NCI-H1105 (cell line): ENCODE measurements around the gene IMPACT.
A peak's percentile ranks its signal among the peaks of the same experiment; 100 is the strongest.

Experiments used
- DNase-seq: peaks from one replicate; lab custom pipeline; 2025; lab: John Stamatoyannopoulos, UW

Gene IMPACT

DNA sequence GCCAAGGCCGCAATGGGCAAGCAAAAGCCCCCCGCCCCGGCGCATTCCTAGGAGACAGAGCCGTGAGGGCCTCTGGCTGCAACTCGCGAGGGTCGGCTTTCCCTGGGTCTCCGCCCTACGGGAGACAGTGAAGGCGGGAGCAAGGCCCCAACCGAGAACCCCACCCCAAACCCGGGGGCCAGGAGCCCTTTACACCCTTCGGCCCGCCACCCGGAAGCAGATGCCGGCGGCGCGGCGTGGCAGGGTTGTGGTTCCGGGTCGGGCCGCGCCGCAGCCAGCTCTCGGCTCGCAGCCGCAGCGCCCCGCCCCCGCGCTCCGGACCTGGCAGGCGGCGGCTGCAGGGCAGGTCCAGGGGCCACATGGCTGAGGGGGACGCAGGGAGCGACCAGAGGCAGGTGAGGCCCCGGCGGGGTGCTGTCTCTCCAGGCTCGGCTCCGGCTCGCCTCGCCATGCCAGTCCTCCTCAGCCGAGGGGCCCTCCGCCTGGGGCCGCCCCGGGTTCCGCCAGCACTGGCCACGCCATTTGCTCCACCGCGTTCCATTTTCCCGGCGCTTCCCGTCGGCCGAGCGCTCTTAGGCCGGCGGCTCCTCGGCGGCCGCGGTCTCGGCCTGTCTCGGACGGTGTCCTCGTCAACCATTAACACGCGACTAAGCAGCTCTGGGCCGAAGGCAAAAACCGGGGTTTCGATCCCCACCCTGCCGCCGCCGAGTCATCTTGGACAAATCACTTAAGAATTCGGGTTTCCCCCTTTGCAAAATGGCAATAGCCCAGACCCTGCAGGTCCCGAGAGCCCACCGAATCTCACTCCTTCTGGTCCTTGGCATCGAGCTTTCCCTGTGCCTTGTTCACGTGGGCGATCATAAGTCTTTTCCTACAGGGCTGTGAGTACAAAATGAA lies at the start of gene IMPACT:
Gene IMPACT (plus strand): TSS at position 273 of the 897 bp plus-strand sequence. CDS start 87 bp downstream, at position 360.
- peak; percentile 92 for DNase-seq

DNA sequence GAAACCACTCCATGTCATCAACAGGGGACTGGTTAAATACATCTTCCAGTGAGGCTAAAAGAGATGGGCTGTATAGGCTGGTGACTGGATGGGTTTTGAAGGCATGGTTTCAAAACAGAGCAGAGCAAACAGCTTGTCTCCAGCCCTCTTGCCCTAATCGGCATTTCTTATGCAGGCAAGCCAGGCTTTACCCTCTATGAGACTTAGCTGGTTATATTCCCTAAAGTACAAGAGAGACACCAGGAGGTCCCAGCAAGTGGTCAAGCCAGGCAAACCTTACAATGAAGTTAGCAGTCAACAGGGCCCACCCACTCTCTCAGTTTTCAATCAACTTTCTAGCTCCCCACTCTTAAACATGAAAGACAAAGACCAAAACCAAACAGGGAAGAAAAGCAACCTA lies 47.9 kb upstream of the IMPACT start:
- no peak for DNase-seq

- no peak for DNase-seq
These were observed 46.2 kb upstream of the IMPACT start for GRCh38 chr18:24380163-24380747.

GRCh38 chr18:24381126-24381525 lies 45.3 kb upstream of the IMPACT start:
- DNase-seq: no peak

- DNase-seq: no peak
These were observed 39.8 kb upstream of the IMPACT start for GRCh38 chr18:24386681-24387080.

DNA sequence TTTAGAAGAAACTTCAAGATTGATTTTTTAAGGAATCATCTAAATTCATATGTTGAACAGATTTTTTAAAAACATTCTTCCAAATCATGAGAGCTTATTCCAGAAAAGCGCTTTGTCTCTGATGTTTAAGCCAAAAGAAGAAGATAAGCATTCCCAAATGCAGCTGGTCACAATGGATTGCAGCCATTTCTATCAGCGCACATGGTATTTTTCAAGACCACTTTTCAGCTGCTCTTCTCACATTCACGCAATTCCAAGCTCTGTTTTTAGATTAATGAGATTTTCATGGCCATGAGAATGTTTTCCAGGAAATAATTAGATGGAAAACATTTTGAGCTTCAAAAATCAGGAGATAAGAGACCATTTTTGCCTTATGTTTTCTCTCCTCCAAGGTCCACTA lies 37.5 kb upstream of the IMPACT start:
- DNase-seq: no peak

- no peak for DNase-seq
These were observed 31.2 kb upstream of the IMPACT start for GRCh38 chr18:24395049-24395795.

- no peak for DNase-seq
These were observed 30.3 kb upstream of the IMPACT start for GRCh38 chr18:24396082-24396633.

DNA sequence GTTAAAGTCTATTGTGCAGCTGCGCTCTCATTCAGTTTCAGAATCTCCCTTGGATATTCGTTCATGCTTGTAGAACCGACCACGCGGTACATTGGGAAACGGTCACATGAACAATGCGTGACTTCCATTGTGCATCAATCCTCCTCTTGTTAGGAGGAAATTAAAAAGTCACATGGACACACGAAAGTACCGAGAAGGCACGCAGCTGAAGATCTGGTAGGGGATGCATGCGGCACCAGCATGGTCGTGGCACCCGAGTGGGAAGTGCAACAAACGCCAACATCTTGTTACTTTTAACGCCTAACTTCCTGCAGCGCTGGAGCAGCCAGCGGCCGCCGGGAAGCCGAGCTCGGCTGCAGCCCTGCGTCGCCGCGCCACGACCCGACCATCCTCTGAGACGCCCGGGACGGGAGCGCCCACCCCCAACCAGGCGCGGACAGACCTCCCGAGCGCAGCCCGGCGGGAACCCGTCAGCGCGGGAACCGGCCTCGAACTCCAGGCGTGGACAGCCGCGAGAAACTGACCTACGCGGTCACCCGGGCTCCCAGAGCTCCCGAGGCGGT lies 29.3 kb upstream of the IMPACT start:
- peak; percentile 65 for DNase-seq

DNA sequence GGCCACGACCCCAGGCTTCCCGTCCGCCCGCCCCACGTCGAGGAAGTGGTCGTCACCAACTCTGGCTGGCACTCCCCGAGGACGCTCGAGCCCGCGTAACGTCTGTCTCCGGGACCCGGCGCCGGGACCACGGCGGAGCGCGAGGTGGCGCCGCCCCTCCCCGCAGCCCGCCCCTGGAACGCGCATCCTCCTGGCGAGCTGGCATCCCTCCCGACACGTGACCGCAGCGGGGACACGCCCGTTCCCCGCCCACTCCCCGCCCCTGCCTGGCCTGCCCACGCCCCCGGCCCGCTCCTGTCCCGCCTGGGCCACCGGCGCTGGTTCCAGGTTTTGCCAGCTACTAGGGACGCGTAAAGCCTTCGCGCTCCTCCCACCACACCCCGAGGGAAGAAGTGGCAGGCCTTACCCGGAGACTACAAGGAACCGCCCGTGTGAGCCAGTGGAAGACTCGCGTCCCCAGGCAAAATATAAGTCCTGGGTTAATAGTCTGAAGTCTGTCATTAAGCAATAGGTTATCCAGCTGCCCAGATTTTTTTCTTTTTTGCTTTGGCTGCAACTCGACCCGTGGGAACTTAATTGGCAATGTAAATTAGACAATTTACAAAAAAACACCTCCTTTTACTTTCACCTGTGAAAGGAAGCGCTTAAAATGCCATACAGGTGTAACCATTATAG lies 28.6 kb upstream of the IMPACT start, which contains the start of gene OSBPL1A:
Gene OSBPL1A (minus strand): TSS at position 131 of the 675 bp plus-strand sequence. CDS start 20,291 bp downstream, outside the sequence.
- DNase-seq: peak; percentile 95

DNA sequence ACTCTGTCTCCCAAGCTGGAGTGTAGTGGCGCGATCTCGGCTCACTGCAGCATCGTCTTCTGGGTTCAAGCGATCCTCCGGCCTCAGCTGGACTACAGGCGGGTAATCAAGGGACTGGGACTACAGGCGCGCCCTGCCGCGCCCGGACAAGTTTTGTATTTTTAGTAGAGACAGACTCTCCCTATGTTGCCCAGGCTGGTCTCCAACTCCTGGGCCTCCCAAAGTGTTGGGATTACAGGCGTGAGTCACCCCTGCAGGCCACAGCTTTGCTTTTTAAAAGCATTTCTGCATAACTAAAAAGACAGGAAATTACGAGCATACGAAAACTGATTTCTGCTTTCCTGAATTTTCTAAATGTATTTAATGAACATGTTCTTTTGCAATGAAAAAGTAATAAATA lies 27.9 kb upstream of the IMPACT start:
- DNase-seq: no peak

- DNase-seq: no peak
These were observed 25.9 kb upstream of the IMPACT start for GRCh38 chr18:24400587-24400986.

DNA sequence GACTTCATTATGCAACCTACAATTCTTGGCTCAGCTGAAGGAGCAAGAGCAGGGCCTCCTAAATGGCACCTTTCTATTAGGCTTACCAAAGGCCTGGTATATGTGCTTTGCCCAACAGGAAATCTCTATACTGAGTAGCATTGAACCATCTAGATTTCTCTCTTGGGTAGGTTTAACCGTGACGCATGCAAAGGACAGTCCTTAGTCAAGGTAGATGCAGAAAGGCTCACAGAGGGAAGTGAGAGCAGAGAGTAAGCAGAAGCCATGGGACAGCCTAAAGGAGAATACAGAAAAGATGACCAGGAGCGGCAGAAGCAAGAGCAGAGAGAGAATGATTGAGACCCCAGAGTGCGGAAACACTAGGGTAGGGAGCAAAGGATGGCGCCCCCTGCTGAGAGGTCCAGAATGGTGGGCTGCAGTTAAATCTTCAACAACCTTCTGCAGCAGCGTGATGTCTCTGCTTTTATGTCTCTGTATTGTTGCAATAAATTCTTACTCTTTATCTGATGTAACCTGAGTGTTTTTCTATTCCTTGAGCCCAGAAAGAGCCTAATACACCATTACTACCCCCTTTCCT lies 24.2 kb upstream of the IMPACT start:
- no peak for DNase-seq

DNA sequence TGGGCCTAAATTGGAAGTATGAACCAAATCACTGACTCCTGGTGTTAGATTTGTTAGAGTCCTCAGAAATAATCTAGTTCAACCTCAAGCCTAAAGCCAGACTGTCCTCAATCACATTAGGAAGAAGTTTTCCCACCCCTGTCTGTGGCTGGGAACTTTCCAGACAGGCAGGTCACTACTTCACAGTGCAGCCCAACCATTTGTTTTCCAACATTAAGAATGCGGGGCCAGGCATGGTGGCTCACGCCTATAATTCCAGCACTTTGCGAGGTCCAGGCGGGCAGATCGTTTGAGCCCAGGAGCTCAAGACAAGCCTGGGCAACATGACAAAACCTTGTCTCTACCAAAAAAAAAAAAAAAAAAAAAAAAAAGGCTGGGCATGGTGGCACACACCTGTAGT lies 23.4 kb upstream of the IMPACT start:
- DNase-seq: no peak

DNA sequence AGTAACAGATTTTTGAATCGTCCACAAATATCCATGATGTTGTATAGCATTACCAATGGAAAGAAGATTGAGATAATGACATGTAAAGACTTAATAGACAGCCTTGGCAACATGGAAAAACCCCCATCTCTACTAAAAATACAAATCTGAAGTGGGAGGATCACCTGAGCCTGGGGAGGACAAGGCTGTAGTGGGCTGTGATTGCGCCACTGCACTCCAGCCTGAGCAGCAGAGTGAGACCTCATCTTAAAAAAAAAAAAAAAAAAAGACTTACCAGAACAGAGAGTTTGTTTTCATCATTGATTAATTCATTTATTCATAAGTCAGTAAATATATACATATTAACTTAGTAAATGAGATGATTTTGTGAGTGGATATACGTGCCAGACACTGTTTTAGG lies 21.9 kb upstream of the IMPACT start:
- no peak for DNase-seq

DNA sequence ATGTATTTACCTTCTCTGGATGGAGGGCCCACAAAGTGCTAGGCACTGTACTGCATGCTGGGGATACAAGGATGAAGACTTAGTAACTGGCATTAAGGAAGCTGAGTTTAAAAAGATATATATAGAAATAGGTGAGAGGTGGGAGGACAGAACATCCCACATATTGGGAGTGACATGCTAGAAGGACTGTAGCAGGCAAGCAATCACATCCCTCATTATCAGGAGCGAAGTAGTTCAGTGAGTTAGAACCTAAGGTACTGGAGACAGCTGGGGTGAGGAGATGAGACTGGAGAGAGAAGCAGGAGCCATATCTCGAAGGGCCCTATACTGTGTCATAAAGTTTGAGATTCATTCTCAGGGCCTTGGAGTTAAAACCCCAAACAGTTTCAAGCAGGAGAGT lies 18.0 kb upstream of the IMPACT start:
- no peak for DNase-seq

DNA sequence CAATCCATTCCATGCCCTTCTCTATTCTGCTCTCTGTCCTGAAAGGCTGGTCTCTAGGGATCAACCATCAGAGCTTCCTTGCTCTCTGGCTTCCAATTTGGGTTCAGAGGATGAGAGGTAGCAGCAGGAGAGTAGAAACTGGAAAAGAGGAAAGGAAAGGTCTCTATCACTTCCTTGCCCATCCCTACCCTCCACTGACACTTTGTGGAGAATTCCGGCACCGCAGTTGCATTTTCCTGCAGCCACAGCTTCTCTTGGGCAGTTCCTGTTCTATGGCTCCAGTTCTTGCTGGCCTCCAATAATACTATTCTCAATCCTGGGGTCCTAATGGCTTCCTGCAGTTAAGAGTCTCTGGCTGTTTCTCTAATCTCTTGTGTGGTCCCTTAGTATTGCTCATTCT lies 13.3 kb upstream of the IMPACT start:
- DNase-seq: no peak

DNA sequence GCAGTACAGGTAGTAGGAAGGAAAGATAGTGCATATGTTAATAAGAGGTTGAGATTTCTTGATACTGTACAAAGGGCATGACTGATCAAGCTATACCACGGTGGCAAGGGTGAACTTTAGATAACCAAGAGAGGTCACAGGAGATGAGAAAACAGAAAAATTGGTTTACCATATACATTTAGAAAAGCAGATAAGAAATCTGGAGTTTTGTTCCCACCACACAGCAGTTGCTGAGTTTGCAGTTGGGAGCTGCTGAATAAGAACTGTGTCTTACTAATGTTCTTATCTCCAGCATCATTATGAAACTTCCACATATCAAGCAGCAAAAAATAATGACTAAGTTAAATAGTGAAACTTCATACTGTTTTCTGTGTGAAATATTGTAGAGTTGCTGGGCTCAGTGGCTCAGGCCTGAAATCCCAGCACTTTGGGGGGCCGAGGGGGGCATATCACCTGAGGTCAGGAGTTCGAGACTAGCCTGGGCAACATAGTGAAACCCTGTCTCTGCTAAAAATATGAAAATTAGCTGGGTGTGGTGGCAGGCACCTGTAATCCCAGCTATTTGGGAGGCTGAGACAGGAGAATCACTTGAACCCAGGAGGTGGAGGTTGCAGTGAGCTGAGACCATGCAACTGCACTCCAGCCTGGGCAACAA lies 12.0 kb upstream of the IMPACT start:
- DNase-seq: no peak

DNA sequence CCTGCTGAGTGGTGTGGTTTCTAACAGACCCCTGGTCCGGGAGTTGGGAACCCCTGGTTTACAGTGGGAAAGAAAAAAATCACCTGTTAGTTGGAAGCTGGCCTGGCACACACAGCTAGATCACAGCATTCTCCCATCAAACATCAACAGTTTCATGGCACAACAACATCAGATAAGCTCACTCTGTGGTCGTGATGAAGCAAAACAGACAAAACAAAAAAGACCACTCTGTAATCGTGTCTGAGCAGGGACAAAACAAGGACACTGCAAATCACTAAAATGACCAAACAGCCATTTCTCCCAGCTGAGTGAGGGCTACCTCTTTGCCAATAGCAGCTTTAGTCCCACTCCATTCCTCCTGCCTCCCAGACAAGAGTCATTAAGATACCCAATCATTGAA lies 9.0 kb upstream of the IMPACT start:
- no peak for DNase-seq

- no peak for DNase-seq
These were observed 5.9 kb upstream of the IMPACT start for GRCh38 chr18:24420551-24420950.

DNA sequence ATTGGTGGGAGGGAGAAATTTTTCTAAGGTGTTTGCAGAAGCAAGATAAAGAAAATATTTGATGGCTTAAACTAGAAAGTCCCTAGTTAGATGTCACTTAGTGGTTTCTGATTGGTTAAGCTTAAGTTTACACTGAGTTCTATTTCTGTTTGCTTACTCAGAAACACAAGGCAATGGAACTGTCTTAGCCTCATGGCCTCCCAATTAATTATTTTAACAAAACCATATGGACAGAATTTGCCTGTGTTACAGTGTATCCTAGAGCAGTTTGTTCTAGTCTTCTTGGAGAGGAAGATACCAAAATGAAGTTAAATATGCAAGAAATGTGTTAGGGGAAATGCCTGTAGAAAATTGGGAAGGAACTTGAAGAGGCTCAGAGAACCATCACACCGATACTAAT lies 4.6 kb upstream of the IMPACT start:
- no peak for DNase-seq
